Kidney capillary endothelial cell (primary cell): ENCODE results near the gene TGFB1I1.

Source experiments
- DNase-seq: peaks from one replicate; pipeline ENCODE4 v3.0.0-alpha.2; 2018; ENCODE audit warnings: low spot score

Gene TGFB1I1

DNA sequence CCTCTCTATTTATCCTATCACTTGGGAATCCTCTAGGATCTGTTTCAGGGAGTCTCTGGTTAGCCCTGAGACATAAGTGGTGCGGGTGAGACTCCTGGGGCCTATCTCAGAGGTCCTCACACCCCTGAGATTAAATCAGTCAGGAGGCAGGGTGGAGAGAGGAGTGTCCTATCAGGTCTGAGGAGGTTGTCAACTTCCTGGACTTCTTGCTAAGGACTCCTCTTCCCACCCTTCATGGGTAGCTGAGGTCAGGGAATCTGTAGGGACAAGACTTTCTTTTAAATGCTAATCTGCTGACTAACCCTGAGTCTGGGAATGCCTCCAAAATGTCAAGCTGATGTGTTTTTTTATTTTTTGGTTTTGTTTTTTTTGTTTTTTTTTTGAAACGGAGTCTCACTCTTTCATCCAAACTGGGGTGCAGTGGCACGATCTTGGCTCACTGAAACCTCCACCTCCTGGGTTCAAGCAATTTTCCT, 19.3 kb upstream of the TGFB1I1 start:
- DNase-seq = no peak

DNA sequence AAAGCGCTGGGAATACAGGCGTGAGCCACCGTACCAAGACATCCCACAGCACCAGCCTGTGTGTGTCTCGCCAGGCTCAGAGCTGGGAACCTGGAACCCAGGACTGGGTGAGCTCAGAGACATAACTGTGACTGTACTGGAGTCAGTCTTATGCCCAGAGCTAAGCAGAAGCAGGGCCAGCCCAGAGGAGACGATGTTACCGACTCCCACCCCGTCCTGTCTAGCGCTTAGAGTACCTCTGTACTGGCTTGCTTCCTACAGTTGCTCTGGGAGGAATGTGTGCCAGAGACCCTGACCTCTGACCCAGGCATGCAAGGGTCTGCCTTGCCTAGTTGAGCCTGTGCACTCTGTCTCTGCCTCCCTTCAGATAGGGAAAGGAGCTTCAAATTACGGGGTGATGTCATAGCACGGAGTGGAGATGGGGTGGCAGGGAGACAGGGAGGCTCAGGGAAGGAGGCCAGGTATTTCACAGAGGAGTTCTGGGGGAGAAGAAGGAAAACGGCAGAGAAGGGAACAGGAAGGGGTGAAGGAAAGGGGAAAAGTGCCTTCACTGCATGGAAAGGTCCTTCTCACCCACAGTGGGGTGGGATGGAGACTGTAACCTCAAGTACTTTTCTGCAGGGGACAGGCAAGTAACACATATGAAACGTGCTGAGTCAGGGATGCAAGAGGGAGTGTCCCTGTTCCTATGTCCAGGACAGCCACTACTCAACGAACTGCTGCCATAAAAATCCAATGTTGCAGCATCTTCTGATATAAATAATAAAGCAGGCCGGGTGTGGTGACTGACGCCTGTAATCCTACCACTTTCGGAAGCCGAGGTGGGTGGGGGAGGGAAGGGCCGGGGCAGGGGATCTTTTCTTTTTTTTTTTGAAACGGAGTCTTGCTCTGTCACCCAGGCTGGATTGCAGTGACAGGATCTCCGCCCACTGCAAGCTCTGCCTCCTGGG, 18.4 kb upstream of the TGFB1I1 start:
- no peak for DNase-seq

DNA sequence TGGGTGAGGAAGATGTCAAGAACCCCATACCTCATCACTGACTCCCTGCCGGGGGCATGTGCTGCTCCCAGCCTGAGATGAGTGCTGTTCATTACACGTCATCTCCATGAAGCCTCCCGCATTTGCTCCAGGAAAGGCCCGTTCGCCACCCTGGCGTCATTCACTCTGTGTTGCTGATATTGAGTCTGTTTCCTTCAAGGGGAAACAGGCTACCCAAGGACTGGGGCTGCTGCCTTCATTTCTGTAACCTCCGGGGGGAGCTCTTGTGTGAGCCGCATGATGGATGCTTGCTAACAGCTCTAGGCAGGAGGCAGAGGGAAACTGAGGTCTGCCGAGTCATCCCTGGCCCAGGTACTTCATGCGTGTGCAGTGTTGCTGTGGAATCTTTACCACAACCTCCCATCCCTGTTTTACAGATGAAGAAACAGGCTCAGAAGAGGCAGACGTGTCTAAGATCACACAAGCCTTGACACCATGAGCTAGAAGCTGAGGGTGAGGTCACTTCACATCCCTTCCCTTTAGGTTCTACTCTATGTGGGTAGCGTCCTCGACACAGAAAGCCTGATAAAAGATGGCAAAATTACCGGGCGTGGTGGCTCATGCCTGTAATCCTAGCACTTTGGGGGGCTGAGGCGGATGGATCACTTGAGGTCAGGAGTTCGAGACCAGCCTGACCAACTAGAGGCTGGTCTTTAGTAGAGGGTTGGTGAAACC, 16.2 kb upstream of the TGFB1I1 start:
- no peak for DNase-seq

DNA sequence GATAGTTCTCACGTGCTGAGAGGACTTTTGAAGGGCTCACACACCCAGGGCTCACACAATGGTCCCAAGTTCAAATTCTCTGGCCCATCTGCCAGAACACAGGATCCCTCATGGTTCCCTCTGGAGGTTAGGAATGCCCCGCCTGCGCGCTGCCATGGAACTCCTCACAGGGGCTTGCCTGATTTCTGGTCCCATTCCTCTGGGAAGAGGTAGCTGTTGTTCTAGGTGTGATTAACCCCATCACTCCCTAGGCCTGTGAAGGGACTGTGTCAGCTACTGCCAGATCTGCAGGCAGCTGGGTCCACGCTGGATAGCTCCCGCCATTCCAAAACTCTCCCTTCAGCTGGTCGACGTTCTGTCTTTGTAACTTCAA, 15.0 kb upstream of the TGFB1I1 start:
- DNase-seq = no peak

DNA sequence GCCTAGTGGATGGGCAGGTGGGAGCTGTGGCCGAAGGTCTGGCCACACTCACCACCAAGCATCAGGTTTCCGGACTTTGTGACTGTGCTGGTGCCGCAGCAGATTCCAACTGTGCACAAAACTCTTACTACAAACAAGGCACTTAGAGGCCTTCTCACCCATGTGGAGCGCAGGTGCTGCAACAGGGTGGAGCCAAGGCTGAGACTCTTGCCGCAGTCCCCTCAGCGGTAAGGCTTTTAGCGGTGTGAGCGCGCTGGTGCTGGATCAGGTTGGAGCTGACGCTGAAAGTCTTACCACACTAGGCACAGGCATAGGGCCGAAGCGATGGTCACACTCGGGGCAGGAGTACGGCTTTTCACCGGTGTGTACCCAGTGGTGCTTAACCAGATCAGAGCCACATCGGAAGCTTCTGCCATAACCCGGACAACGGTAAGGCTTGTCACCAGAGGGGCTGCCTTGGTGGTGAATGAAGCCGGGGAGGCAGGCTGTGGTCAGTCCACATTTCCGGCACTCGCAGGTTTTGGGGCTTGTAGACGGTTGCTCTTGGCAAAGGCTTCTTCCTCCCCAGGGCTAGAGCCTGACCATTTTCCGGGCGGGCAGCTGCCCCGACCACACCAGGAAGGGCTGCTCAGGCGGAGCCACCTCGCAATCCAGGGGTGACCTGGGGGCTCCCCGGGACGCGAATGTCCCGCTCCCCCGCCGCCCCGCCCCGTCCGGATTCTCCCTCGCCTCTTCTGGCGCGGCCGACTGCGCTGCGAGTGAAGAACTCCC, 13.7 kb upstream of the TGFB1I1 start:
- DNase-seq = no peak

DNA sequence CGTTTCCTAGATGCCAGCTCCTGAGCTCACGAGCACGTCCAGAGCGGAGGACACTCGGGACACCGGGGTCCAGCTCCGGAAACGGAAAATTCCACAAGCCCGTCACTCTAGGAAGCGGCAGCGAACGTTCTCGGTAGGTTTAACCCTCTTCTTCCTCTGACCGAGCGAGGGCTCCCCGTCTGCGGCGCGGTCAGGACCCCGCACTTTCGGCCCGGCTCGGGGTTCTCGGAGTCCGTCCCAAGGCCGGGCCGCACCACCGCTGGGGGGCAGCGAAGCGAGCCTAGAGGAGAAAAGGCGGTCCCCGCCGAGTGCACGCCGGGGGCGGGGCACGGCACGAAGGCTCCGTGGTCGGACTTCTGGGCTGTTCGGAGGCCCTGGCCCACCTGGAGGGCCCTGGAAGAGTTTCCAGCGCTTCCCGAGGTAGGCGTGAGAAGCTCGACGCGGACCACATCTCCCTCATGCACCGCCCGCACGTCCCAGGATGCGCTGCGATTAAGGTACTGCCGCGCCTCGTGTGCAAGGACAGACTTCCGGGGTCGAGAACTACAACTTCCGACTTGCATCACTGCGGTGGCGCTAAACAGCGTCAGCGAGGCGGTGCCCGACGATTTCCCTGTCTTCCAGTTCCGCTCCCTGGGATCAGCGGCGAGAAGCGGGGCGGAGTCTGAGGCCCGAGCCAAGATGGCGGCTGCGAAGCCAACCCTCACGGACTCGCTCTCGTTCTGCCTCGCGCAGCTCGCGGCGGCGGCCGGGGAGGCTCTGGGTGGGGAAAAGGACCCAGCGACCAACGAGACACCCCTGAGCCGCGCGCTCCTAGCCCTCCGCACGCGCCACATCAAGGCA, 12.9 kb upstream of the TGFB1I1 start, which contains the start of gene ARMC5:
Gene ARMC5 (plus strand): TSS at position 658 of the 843 bp plus-strand sequence. CDS start 24 bp downstream, at position 682.
- peak; percentile 97 for DNase-seq

DNA sequence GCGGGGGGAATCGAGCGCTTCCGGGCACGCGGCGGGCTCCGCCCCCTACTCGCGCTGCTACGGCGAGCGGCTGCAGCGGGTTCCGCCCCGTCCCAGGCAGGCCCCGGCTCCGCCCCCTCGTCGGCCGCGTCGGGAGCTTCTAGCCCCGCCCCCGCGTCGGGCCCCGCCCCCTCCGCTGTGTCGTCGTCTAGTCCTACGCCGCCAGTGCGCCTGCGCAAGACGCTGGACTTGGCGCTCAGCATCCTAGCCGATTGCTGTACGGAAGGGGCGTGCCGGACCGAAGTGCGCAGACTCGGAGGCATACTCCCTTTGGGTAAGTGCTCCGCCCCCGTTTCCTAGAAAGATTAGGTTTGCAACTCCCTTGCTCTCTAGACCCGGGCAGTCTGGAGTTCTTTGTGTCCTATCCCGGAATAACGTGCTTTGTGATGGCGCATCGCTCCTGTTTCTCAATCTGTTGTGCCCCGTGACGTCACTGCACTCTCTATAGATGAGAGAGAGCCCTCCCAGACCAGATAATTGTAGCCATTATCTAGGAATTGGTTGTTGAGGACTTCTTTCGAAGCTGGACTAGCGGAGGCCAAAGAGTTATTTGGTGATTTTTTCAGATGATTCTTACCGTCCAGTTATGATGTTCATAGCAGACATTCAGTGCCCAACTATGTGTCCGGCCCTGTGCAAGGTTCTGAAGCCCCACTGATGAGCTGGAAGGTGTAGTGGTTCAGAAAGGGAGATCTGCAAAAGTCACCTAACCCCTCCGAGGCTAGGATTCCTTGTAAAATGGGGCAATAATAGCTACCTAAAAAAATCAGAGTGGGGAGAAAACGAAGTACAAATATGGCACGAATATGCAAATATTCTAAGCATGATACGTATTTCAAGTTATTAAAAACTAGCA, 12.0 kb upstream of the TGFB1I1 start:
- peak; percentile 98 for DNase-seq

DNA sequence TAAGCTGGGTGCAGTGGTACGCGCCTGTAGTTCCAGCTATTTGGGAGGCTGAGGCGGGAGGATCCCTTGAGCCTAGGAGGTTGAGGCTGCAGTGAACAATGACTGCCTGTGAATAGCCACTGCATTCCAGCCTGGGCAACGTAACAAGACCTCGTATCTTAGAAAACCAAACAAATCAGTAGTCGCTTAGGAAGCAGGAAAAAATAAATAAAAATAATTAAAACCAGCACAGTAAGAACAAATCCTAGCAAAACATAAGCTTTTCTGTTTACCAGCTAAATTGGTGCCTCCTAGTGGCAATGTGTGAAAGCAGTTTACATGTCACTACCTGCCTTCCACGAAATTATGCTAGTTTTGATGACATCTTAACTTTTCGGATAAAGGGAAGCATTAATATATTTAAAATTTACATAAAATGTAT, 11.4 kb upstream of the TGFB1I1 start:
- DNase-seq = peak; percentile 48

DNA sequence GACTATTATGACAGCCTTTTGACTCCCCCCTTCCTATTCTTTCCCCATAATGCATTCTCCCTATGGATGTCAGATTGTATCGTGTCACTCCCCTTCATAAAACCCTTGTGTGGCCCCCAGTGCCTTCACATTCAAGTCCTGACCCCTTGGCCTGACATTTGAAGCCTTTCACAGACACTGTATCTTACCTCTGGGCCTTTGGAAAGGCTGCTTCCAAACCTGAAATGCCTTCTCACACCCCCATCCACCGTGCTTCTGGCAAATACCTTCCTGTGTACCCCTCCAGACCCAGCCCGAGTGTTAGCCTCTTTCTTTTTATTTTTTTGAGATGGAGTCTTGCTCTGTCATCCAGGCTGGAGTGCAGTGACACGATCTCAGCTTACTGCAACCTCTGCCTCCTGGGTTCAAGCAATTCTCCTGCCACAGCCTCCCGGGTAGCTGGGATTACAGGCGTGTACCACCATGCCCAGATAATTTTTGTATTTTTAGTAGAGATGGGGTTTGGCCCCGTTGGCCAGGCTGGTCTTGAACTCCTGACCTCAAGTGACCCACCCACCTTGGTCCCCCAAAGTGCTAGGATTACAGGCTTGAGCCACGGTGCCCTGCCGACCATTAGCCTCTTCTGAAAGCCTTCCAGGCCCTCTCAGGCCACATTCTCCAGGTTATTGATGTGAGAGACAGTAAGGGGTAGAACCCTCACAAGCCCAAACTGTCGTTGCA, 10.6 kb upstream of the TGFB1I1 start:
- no peak for DNase-seq

DNA sequence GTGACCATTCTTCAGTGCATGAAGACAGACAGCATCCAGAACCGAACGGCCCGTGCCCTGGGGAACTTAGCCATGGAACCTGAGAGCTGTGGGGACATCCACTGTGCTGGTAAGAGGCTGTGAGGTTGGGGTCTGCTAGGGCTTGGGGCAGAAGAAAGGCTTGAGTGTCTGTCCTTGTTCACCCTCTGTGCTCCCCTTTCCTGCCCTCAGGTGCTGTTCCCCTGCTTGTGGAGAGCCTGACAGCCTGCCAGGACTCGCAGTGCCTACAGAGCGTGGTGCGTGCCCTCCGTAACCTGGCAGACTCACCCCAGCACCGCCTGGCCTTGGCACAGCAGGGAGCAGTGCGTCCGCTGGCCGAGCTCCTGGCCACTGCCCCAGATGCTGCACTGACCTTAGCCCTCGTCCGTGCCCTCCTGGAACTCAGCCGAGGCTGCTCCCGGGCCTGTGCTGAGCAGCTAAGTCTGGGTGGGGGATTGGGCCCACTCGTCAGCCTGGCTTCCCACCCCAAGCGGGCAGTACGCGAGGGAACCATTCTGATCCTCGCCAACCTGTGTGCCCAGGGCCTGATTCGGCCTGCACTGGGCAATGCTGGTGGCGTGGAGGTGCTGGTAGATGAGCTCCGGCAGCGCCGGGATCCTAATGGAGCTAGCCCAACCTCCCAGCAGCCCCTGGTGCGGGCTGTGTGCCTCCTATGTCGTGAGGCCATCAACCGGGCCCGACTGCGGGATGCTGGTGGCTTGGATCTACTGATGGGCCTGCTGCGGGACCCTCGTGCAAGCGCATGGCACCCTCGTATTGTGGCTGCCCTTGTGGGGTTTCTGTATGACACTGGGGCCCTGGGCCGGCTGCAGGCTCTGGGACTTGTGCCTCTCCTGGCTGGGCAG, 9.8 kb upstream of the TGFB1I1 start:
- no peak for DNase-seq

DNA sequence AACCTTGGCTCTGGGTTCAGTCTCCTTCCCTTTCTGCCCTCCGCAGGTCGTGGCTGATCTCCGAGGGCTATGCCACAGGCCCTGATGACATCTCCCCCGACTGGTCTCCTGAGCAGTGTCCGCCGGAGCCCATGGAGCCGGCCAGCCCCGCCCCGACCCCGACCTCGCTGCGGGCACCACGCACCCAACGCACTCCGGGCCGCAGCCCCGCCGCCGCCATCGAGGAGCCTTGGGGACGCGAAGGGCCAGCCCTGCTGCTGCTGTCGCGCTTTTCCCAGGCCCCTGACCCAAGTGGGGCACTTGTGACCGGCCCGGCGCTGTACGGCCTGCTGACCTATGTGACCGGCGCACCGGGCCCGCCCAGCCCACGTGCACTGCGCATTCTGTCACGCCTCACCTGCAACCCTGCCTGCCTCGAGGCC, 7.6 kb upstream of the TGFB1I1 start:
- no peak for DNase-seq

DNA sequence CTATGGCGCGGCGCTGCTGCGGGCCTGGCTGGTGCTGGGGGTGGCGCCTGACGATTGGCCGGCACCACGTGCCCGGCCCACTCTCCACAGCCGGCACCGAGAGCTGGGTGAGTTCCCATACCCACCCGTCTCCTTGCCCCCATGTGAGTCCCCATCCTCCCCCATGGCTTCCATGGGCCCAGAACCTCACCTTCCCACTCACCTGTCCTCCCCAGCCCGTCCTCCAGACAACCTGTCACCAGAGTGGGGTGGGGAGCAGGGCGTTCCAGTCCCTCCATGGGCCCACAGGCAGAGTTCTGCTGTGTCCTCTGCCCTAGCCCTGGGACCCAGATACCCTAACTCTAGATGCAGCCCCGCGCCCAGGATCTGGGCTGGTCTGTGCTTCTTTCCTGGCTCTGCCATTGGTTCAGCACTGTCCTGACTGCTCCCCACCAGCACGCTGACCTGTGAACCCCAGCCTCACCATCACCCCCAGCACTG, 7.1 kb upstream of the TGFB1I1 start:
- no peak for DNase-seq

DNA sequence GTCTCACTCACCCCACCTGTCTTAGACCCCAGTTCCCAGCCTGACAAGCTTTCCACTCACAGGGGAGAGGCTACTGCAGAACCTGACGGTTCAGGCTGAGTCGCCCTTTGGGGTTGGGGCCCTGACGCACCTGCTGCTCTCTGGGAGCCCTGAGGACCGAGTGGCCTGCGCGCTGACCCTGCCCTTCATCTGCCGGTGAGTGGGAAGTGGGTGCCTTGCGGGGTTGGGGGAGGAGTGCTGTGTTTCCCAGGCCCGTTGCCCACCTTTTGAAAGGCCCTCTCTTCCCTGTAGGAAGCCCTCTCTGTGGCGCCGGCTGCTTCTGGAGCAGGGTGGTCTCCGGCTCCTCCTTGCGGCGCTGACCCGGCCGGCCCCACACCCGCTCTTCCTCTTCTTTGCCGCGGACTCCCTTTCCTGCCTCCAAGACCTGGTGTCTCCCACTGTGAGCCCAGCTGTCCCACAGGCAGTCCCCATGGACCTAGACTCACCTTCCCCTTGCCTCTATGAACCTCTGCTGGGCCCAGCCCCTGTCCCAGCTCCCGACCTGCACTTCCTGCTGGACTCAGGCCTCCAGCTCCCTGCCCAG, 6.1 kb upstream of the TGFB1I1 start:
- DNase-seq = no peak

DNA sequence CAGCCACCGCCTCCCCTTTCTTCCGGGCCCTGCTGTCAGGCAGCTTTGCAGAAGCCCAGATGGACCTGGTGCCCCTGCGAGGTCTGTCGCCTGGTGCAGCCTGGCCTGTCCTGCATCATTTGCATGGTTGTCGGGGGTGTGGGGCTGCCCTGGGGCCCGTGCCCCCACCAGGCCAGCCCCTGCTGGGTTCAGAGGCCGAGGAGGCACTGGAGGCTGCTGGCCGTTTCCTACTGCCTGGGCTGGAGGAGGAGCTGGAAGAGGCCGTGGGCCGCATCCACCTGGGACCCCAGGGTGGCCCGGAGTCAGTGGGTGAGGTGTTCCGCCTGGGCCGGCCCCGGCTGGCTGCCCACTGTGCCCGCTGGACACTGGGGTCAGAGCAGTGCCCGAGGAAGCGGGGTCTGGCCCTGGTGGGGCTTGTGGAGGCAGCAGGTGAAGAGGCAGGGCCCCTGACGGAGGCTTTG, 5.5 kb upstream of the TGFB1I1 start:
- DNase-seq = no peak

DNA sequence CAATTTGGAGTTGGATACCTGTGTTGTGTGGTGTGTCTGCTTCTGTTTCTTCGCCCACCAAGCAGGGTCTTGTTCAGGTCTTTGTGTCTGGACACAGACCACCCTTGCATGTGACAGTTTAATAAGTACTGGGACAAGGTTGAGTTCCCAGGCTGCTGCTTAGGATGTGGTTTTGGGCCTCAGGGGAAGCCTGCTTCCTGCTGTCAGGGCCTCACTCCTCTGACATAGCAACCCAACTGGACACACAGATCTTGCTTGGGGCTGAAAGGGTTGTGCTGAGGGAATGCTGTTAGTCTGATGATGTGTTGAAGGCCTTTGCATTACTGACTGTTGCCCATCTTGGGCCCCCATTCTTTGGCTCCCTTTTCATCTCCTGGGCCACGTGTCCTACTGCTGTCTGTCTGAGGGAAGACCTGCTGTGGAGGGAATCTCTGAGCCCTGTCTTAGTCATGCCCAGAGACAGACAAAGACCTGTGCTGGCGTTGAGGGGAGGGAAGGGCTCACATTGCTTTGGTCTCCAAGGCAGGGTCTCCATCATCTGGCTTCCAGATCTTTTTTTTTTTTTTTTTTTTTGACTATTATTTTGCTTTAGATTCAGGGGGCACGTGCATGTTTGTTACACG, 4.7 kb upstream of the TGFB1I1 start:
- DNase-seq = no peak

DNA sequence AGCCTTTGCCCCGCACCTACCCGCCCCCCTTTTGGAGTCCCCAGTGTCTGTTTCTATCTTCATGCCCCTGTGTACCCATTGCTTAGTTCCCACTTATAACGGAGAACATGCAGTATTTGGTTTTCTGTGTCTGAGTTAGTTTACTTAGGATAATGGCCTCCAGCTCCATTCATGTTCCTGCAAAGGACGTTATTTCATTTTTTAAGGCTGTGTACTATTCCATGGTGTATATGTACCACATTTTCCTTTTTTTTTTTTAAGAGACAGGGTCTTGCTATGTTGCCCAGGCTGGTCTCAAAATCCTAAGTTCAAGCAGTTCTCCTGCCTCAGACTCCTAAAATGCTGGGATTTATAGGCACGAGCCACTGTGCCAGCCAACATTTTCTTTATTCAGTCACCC, 4.1 kb upstream of the TGFB1I1 start:
- no peak for DNase-seq

DNA sequence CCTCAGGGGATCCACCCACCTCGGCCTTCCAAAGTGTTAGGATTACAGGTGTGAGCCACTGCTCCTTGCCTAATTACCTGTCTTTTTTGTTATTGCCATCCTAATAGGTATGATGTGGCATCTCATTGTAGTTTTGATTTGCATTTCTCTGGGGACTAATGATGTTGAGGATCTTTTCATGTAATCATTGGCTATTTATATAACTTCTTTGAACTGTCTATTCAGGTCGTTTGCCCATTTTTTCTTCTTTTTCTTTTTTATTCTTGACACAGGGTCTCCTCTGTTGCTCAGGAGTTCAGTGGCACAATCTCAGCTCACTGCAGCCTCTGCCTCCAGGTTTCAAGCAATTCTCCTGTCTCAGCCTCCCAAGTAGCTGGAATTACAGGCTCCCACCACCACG, 1.3 kb upstream of the TGFB1I1 start:
- DNase-seq = no peak
